ENCODE measurements around the gene CYSRT1. TPM values are rescaled to one million over a fixed set of nuclear protein-coding genes. Genes with fewer than 3 reads are reported as not detected.

CYSRT1 gene, protein sequence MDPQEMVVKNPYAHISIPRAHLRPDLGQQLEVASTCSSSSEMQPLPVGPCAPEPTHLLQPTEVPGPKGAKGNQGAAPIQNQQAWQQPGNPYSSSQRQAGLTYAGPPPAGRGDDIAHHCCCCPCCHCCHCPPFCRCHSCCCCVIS
- 1 to 10 TPM in 2 of 4 donors, under 1 TPM in 1, not detected in 1; 0.94 to 2.3 (median 1.3) TPM for total RNA-seq

DNA sequence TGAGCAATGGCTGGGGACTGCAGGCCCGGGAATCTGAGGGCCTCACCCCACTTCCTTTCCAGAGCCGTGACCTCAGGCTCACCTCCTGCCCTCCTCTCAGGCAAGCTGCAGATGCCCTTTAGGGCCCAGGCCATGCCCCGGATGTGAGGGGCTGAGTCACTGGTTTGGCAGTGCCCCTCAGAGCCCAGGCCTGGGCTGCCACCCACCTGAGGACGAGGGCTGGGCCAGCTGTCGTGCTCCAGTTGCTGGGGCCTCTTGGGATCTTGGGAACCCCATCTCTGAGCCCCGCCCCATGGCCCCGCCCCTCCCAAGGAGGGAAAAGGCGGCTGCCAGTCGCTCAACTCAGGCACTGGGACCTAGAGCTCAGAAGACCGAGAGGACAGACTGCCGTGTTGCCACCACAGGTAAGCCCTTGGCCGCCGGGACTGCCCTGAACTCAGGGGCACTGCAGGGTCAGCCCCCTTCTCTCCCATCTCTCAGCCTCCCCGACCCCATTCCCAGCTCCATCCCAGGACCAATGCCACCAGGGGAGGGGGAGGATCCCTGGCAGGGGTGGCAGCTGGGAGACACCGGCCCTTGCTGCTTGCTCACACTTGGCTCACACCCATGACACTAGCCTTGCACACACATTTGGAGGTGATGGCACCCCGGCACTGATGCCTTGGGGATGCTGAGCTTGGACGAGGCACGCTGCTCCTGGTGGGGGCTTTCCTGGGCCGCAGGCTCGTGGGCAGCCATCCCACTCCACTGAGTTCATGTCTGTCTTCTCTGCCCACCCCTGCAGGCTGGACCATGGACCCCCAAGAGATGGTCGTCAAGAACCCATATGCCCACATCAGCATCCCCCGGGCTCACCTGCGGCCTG, at the start of gene CYSRT1:
Gene CYSRT1, plus strand, starts transcription at position 345 of the 865 bp plus-strand sequence. Its CDS starts 448 bp downstream, at position 793.
- Histone ChIP-seq H3K4me1 (peaks cover 31 to 47% of the 10 kb centered on the region in 2 donors), H3K9me3 (no peaks in the 10 kb centered on the region), H3K27me3 (no peaks in the 10 kb centered on the region), H3K4me3 (replicated peaks in 1 of 3) (peak within 1 kb of the TSS in 2 of 3 donors; percentile 21 to 78), H3K27ac (peak within 1 kb of the TSS in 1 of 3 donors; percentile 87), H3K36me3 (no peaks in the 10 kb centered on the region)
- DNase-seq, result no peak
- intact Hi-C loops (cut with DNase I), result loop anchor here (5.0 kb wide), 1 partner anchor 38 kb away; the partner anchor contains the start of genes ANAPC2 and SSNA1
- TF ChIP-seq, protein P1, sequence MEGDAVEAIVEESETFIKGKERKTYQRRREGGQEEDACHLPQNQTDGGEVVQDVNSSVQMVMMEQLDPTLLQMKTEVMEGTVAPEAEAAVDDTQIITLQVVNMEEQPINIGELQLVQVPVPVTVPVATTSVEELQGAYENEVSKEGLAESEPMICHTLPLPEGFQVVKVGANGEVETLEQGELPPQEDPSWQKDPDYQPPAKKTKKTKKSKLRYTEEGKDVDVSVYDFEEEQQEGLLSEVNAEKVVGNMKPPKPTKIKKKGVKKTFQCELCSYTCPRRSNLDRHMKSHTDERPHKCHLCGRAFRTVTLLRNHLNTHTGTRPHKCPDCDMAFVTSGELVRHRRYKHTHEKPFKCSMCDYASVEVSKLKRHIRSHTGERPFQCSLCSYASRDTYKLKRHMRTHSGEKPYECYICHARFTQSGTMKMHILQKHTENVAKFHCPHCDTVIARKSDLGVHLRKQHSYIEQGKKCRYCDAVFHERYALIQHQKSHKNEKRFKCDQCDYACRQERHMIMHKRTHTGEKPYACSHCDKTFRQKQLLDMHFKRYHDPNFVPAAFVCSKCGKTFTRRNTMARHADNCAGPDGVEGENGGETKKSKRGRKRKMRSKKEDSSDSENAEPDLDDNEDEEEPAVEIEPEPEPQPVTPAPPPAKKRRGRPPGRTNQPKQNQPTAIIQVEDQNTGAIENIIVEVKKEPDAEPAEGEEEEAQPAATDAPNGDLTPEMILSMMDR (IDR thresholded peaks at IDR 0.05), result no peak
- no peak for TF ChIP-seq POLR2A (IDR thresholded peaks at IDR 0.05)
- 46 to 82% methylated on average over 7 to 8 of the region's 23 CpGs for WGBS, 2 donors

DNA sequence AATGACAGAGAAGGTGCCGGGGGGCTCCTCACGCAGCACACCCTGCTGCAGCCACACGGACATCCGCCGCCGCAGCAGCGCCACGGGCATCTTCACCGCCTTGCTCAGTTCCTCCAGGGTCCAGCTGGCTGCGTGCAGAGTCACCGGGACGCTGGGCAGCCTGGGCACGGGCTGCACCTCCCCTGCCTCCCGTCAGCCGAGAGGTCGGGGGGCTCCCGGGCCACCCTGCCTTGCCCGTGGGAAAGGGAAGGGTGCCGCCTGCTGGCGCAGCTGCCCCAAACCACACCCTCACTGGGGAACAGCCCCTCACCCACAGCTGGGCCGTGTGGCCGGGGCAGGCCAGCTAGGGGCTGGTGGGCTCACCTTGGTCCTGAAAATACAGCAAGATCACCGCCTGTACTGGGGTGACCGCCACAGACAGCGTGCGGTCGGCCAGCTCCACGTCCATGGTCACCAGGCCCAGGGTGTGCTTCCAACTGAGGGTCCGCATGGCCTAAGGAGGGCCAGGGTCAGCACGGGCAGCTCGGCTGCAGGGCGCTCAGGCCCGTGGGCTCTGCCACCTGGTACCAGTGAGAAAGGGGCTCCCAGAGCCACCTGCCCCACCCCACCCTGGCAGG, 49.5 kb upstream of the CYSRT1 start:
- Histone ChIP-seq H3K4me3 (replicated peaks in 1 of 3) (no peak overlapping the region), H3K36me3 (peaks cover 11 to 19% of the 10 kb centered on the region in 2 donors), H3K9me3 (no peaks in the 10 kb centered on the region), H3K4me1 (no peaks in the 10 kb centered on the region), H3K27me3 (no peaks in the 10 kb centered on the region), H3K27ac (no peak overlapping the region)
- intact Hi-C loops (cut with DNase I), result no loop called here
- WGBS, 2 donors, result 27 to 78% methylated on average over 4 to 5 of the region's 33 CpGs
- no peak for DNase-seq
- TF ChIP-seq POLR2A (IDR thresholded peaks at IDR 0.05), result no peak
- TF ChIP-seq, protein P1 (IDR thresholded peaks at IDR 0.05), result no peak

DNA sequence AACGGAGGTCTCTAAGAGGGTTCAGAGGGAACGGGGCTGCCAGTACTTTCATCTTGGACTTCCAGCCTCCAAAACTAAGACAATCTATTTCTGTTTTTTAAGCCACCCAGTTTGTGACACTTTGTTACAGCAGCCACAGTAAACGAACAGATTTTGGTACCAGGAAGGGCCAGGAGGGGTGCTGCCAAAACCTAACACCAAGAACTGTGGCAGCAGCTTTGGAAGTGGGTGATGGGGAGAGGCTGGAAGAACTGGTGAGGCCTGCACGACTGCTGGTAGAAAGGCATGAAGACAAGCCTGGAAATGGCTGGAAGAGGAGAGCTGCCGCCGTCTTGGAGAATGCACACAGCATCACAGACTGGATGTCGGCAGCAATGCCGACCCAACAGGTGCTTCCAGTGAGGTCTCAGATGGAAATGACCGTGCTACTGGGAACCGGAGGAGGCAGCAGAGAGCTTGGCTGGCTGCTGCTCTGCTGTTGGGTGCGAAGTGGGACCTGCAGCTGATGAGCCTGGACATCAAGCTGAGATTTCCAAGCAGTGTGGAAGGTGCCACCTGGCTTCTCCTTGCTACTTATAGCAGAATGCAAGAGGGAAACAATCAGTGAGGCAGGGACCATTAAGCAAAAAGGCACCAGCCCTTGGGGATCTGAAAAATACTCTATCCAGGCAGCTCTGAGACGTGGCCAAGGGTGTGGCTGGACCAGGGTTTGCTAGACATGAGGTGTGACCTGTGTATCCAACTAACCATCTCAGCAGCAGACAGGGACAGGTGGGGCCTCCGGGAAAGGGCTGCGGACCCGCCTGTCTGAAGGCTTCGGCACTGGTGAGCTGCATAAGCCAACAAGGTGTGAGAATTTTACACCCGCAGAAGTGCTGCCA, 48.4 kb upstream of the CYSRT1 start:
- intact Hi-C loops (cut with DNase I), result no loop called here
- Histone ChIP-seq H3K9me3 (no peaks in the 10 kb centered on the region), H3K27me3 (no peaks in the 10 kb centered on the region), H3K4me3 (replicated peaks in 1 of 3) (no peak overlapping the region), H3K27ac (no peak overlapping the region), H3K36me3 (peaks cover 22 to 29% of the 10 kb centered on the region in 2 donors), H3K4me1 (no peaks in the 10 kb centered on the region)
- TF ChIP-seq POLR2A (IDR thresholded peaks at IDR 0.05), result no peak
- TF ChIP-seq, protein P1 (IDR thresholded peaks at IDR 0.05), result peak in 4 of 6 experiments; percentile 10 to 43 (median 39)
- DNase-seq, result peak in 1 of 2 donors; percentile 23
- WGBS, 2 donors, result 53 to 63% methylated on average over 17 of the region's 17 CpGs

DNA sequence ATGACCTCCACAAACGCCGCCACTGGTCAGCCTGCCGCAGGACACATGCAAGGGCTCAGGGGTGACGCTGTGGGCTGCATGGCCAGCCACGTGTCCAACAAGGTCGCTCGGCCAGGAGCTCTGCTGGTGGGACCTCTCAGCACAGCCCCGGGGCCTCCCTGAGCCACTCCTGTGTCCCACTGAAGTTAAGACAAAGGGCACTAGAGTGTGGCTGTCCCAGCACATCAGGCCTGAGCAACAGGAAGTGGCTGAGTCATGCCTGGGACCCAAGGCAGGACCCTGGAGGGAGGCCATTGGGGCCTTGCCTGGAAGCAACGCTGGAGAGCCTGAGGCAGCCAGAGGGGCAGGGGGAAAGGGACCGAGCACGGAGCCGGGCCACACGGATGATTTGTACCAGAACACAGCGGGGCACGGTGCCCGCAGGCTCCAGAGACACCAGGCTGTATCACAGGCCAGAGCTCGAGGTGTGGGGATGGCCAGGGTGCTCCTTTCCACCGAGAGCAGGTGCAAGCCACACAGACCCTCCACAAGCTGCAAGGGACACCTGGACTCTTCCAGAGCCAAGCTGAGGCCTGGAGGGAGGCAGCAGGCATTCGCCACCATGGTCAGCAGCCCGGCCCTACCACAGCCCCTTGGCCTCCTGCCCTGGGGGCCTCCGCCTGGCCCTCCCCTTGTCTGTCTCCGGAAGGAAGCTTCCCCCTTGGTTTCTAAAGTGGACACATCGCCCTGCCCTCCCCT, 46.6 kb upstream of the CYSRT1 start:
- intact Hi-C loops (cut with DNase I), result no loop called here
- Histone ChIP-seq H3K9me3 (no peaks in the 10 kb centered on the region), H3K36me3 (peaks cover 31 to 48% of the 10 kb centered on the region in 2 donors), H3K27ac (no peak overlapping the region), H3K4me3 (replicated peaks in 1 of 3) (no peak overlapping the region), H3K27me3 (no peaks in the 10 kb centered on the region), H3K4me1 (no peaks in the 10 kb centered on the region)
- no peak for DNase-seq
- 91 to 94% methylated on average over 15 to 16 of the region's 23 CpGs for WGBS, 2 donors
- TF ChIP-seq, protein P1 (IDR thresholded peaks at IDR 0.05), result no peak
- TF ChIP-seq POLR2A (IDR thresholded peaks at IDR 0.05), result no peak
